A204.1 (cell line): ENCODE measurements around the gene NR3C1.
"Not testable (repeated sequence)": the region's sequence is repeated elsewhere in the genome, so short reads cannot be mapped to it uniquely, and the experiment has no call there.

Experiments used
- FAIRE-seq: peaks from 2 replicates; lab custom pipeline; 2012; peaks lifted over from hg19 to GRCh38; lab: Jason Lieb, UNC

NR3C1 gene

DNA sequence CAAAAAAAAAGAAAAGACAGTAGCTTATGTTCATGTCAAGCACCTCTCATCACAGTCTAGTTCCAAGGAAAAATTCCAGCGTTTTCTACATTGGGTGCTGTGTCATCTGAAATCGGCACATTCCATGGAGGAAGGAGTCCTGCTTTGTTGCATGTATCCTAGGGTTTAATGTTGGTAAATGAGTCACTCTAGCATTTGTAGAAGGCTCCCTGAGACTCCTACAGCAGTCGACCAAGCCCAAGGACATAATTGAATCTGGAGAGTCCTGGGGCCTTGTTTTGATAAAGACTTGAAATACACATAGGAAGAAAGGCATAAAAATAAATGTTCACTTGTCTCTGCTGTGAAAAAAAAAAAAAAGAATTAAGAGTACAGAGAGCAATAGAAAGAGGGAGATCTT is 69.1 kb downstream of the NR3C1 start:
- not testable (repeated sequence) for FAIRE-seq

DNA sequence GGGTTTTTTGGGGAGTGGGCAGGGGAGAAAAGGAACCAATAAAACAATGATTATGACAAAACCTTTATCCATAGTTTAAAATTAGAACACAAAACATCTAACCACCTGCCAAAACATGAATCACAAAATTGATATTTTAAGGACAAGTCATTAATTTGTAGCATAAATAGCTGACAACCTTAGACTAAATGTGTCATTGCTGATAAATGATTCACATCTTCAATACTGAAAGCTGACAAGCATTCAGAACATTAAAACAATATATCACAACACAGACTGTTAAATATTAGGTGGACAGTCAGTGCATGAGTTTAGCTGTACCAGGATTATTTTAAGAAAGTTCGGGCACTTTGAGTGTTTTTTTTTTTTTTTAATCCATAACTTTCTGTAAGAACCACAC is 71.5 kb downstream of the NR3C1 start:
- FAIRE-seq = no peak

DNA sequence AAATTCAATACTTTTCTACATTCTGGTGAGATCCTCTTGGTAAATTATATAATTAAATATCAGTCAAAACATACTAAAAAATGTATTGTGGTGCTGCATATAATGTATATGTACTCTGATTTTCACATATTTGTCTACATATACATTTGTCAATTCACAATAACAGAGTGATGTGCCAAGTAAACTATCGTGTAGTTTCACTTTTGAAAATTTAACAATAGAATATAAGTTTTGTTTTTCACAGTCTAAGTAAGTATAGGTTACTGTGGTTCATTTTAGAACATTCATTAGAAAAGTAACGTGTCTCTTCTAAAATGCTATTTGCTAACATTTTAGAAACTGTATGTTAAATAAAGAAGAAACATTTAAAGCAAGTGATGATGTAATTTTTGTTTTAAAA is 73.6 kb downstream of the NR3C1 start:
- FAIRE-seq = no peak

DNA sequence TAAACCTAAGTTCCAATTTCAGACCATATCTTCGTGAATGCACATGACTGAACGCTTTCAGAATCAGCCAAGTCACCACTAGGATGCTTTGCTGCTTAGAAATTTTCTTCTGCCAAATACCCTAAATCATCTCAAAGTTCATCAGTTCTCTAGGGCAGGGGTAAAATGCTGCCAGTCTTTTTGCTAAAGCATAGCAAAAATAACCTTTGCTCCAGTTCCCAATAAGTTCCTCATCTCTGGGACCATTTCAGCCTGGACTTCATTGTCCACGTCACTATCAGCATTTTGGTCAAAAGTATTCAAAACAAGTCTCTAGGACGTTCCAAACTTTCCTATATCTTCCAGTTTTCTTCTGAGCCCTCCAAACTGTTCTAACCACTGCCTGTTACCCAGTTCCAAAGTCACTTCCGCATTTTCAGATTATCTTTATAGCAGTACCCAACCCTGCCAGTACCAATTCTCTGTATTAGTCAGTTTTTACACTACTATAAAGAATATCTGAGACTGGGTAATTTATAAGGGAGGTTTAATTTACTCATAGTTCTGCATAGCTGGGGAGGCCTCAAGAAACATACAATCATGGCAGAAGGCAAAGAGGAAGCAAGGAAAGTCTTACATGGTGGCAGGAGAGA is 74.8 kb downstream of the NR3C1 start:
- no peak for FAIRE-seq

DNA sequence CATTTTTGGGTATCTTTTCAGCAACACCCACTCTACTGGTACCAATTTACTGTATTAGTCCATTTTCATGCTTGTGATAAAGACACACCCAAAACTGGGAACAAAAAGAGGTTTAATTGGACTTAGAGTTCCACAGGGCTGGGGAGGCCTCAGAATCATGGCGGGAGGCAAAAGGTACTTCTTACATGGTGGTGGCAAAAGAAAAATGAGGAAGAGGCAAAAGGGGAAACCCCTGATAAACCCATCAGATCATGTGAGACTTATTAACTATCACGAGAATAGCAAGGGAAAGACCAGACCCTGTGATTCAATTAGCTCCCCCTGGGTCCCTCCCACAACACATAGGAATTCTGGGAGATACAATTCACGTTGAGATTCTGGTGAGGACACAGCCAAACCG is 78.4 kb downstream of the NR3C1 start:
- not testable (repeated sequence) for FAIRE-seq

DNA sequence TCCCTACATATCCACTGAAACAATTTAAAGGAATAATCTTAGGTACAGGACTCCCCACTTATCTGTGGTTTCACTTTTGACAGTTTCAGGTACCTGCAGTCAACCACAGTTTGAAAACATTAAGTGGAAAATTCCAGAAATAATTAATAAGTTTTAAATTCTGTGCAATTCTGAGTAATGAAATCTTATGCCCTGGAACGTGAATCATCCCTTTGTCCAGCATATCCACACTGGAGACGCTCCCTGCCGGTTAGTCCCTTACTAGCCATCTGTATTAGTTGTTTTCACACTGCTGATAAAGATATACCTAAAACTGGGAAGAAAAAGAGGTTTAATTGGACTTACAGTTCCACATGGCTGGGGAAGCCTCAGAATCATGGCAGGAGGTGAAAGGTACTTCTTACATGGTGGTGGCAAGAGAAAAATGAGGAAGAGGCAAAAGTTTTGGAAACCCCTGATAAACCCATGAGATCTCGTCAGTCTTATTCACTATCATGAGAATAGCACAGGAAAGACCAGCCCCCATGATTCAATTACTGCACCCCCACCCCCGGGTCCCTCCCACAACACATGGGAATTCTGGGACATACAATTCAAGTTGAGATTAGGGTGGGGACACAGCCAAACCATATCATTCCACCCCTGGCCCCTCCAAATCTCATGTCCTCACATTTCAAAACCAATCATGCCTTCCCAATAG is 80.4 kb downstream of the NR3C1 start:
- not testable (repeated sequence) for FAIRE-seq

DNA sequence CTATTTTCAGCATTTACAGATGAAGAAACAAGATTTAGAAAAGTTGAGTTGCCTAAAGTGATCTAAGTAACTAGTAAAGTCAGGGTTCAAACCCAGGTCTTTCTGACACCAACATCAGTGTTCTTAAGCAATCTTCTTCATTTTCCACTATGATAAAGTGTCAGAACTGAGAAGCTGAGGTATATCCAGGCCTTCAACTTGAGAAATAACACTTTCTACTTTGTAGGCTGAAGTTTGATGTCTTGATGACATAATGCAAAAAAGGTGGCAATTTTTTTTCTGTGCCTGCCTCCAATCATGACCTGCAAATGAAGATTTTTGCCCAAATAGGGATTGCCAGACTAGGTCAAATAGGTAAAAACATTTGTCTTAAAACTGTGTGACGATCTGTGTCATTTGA is 81.3 kb downstream of the NR3C1 start:
- no peak for FAIRE-seq

DNA sequence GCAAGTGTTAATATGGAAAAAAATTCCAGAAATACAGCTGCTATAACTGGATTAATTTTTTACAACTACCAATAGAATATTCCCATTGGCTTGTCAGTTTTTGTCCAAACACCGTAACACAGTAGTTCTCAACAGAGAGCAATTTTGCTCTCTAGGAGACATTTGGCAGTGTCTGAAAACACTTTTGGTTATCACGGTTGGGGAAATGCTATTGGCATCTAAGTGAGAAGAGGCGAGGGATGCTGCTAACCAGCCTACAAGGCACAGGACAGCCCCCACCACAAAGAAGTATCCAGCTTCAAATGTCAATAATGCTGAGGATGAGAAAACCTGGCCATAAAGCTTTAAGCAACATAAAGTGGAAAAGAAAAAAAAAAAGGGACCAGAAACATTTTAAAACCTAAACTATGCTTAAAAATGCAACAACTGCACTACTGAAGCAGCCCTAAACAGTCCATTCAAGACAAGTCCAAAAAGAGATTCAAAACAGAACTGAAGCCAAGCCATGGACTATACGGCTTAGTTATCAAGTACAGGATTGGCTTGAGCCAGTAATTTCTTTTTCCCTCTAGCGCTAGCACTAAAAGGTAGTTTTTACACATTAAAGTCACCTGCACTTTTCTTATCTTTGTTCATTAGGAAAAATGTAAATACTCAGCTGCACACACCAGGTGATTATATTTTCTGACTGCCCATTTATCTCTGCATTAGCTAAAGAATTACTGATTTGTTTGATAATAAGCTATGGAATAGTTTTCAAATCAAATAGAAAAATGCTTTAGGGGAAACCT is 83.9 kb downstream of the NR3C1 start:
- FAIRE-seq = no peak

DNA sequence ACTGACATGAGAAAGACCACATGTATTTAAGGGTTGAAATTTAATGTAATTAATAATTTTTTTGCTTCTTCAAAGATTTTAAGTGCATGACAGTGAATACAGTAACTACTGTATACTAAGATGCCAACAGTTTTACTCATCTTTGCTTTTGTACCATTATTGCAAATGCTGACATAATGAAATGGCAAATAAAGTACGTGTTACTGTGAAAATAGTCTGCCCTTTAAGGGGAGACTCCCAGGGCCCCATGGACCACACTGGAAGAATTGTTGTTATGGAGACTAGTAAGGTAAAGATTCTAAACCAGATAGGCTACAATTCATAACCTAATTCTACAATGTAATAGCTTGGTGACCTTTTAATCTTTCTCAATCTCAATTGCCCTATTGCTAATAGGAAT is 84.7 kb downstream of the NR3C1 start:
- no peak for FAIRE-seq

DNA sequence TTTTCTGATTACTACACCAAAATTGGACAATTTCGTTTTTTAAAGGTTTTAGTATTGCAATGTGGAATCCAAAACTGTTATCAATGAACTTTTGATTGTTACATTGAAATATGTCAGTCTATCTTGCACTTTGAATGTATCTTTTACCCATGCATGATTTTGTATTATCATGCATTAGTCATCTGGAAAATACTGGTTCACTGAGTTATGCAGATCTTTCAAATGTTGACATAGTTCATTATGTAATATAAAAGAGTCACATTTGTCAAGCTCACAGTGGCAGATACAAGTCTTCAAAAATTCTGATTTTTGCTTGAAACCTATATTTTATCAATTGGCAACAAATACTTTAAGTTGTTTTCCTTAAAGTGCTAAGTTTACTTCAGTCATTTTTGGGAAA is 85.2 kb downstream of the NR3C1 start:
- FAIRE-seq = no peak

DNA sequence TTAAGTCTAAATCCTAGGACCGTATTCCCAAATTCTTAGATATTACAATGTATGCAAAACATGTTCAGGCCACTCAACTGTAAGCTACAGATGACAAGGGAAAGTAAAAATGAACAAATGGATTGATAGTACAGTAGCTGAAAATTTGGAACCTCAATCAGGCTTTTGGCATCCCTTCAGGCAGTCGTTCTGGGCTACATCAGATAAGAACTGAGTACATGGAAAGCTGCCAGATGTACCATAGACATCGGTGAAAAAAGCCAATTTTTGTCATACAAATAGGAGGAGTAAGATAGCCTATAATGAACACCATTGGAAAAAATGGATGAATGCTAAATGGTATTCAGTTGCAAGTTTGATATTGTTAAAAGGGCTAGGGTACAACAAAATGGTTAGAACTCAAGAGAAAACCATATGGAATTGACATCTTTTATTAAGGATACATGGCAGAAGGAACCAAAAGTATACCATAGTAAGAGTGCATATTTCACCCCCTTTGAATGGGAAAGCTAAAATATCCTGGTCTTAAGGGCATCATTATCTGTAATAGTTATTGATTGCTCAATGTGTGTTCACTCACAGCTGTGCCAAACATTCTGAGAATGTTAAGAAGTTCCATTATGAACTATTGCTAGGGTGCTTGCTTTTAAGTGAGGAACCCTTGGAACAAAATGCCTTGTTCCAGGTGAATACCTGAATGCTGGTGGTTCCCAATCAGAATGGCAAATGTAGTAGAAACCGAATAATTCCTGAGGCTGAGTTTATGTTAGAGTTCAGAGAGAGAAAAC is 86.4 kb downstream of the NR3C1 start:
- no peak for FAIRE-seq

DNA sequence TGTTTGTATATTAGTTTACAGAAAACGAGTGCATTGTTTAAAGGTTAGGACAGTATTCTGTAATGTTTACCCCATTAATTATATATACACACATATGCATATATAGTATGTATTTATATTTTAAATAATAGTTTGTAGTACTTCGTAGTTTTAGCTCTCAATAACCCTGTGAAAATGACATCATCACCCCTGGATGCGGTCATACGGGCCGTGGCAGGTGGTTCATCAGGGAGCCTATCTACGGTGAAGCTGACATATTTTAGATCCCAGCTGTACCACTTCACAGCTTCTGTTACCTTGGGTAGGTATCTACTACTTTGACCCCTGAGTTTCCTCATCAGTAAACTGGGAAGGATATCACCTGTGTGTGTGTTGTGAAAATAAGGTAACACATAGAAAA is 87.1 kb downstream of the NR3C1 start:
- FAIRE-seq = no peak

DNA sequence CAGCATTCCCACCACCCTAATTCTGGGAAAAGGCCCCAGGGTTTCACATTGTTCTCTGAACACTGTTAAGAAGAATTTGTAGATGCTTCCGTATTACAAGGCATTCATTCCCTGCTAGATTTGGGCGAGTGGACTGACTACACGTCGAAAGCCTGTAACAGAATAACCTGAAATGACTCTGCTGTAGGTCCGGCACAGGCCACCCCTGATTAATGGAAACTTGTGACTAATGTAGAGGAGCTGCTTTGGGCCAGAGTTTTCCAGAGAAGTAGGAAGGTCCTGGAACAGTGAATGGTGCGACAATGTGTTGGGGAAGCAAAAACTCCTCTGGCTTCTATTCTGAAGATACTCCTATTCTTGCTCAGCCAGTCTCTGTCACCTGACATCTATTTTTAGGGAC is 87.6 kb downstream of the NR3C1 start:
- FAIRE-seq = no peak

DNA sequence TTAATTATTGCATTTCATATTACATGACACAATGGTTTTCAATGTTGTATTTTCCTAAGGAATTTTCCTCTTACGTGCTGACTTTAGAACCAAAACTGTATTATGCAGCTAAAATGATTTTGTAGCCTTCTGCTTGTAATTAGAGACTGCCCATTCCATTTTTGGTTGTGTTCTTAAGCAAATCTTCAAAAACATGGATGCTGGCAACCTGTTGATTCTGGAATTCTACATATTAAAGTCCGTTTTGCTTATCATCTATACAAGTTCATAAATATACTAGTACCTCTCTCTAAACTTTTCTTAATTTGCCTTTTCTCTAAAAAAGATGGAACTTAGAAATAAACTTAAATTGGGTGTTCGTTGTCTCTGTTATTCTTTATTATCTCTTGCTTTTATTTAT is 88.3 kb downstream of the NR3C1 start:
- FAIRE-seq = no peak

DNA sequence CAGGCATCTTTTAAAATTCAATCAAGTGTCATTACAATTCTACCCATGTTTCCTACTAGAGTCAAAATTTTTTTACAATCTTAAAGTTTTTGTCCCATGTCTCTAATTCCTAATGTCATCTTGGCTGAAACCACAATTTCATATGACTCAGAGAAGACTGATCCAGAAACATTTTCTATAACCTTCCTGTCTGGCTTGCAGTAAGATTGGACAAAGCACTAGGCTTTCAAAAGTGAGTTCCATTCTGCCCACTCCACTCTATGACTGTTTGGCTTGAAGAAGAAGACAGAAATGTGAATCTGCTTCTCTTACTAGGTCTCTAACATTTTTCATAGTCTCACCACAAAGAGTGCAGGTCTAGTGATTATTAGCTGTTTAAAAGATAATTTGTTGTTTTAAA is 88.8 kb downstream of the NR3C1 start:
- no peak for FAIRE-seq

DNA sequence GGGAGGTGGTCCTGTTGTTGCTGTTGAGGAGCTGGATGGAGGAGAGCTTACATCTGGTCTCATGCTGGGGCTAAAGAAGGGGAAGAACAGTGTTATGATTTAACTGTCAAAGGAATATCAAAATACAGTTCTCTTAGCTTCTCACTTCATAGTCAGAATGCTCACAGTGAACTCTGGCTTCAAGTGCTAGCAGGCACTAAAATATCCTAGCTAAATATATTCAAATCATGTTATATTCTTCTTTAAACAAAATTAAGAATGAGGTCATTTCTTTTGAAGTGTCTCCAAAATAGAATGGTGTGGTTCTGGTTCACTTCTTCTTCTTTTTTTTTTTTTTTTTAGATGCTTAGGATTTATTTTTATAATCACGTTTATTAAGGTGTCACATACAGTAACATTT is 89.4 kb downstream of the NR3C1 start:
- no peak for FAIRE-seq

DNA sequence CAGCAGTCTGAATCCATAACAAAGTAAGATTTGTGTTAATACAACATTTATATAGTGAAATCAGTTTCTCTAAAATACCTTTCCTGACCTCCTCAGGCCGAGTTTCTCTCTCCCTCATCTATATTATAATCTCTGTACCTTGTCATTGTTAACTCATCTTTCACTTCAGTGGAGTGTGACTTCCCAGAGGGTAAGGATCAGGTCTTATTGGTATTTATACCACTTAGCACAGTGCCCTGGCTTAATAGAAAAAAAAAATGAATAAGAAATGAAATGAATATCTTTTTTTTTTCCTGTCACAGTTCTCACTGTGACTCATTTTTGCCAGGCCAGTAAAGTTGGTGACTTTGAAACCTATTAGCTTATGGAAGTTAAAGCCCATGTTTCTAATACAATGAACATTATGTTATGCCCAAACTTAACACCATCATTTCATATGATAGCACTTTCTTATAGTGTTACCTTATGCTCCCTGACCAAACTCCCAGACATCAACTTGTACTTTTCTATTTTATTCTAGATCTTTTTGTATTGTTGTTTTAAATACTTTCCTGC is 90.1 kb downstream of the NR3C1 start:
- FAIRE-seq = no peak

DNA sequence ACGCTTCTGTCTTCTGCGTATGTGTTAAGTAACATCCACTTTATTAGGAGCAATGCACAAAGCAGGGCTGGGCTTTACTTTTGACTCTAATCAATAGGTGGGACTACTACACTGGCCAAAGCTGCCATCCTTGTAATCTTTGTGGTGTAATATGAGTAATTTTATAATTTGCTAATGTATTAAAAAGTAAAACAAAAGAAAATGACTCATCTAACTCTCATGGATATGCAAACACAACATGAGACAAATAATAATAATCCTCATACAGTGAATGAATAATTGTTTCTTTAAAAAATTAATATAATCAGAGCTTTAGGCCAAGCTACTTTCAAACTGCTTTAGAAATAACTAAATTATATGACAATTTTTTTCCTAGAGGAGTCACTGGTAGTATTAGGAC is 90.7 kb downstream of the NR3C1 start:
- FAIRE-seq = no peak

DNA sequence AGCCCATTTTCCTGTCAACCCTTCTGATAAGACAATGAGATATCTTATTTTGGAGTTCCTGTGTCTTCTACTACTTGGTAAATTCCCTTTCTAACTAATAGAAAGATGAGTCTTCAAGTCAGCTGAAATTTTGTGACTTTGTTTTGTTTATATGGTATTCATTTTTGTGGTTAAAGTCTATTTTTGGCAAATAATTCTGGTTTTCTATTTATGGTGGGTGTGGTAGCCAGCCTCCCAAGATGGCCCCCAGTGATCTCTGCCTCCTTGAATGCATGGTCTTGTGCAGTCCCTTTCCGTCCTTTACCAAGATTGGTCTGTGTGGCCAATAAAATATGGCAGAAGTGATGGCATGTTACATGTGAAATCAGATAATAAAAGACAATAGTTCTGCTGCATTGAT is 91.5 kb downstream of the NR3C1 start:
- FAIRE-seq = no peak

DNA sequence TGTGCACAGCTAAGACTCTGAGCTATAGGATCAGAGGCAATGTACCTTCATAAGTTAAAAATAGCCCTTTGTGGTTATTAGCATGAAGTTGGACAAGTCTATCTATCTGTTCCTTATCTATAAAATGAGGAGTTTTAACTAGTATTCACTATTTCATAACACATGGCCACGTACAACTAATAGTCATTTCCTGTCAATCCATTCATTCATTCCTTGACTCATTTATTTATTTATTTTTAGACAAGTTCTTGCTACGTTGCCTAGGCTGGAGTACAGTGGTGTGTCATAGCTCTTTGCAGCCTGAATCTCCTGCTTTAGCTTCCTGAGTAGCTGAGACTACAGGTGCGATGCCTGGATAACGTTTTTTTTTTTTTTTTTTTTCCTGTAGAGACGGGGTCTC is 92.1 kb downstream of the NR3C1 start:
- no peak for FAIRE-seq

DNA sequence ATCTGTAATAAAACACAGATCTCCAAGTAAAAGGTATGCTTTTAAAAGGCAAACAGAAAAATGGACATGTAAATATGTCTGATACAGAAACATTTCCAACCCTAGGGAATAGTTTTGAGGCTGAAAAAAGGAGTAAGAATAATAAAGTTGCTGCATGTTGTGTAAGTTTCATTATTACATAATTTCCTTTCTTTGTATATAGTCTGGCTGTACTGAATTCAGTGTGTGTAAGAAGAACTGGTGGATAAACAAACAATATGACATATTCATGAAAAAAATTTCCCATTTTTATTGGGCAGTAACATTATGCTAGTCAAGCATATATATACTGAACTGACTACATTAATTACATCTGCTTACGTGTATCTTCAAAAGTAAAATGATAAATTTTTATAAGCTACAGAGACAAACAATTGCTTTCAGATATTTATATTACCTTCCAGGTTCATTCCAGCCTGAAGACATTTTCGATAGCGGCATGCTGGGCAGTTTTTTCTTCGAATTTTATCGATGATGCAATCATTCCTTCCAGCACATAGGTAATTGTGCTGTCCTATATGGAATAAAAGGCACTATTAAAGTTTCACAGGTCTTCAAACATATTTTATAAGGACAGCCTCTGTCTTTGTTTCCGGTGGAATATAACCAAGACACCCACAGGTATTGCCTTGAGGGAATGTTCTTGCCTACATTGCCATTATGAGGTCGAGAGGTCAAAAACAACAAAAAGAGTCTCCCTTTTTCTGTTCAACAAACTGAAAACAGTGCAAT is 93.6 kb downstream of the NR3C1 start:
- FAIRE-seq = no peak

DNA sequence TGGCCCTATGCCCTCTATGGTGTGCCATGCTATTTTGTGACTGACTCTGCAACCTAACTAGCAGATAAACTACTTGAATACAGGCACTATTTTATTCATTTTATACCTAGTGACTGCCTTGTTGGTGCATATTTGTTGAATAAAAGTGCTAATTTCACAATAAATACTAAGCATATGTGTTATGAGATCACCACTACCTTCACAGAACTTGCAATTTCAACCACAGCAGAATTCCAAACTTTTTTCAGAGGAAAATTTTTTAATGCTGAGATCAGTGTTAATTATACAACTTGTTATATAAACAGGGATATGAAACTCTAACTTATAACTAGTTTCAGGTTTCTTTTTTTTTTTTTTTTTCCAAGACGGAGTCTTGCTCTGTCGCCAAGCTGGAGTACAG is 94.8 kb downstream of the NR3C1 start:
- no peak for FAIRE-seq
